ENCODE results near the gene INSYN2B. TPM values are rescaled to one million over a fixed set of nuclear protein-coding genes. Genes with fewer than 3 reads are reported as not detected.

Gene INSYN2B
- total and polyA plus RNA-seq, 2 of the 8 experiments (the other 6 are each of a cell fraction or from before 2014, with no cell fraction given) = not detected

DNA sequence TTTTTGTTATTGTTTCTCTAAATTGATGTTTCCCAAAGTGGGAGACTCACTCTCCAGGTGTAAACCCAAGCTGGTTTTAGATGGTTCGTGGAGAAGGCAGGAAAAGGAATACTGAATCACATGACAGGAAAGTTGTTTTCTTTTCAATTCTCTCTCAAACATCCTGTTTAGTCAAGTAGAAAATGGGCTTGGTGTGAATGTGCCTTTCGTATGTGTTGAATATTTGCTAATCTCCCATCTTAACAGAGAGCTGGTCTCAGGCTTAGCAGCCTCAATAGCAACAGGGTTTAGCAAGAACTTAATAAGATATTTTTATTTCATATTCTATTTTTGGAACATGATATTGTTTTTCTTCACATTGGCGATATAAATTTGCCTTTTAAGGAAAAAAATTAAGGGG lies 119.7 kb downstream of the INSYN2B start:
- ChIA-PET POLR2A (ENCODE audit: partially characterized antibody) (no interaction called here), CTCF (ENCODE audit: partially characterized antibody) (interaction anchor here (0.8 to 4.2 kb wide), 3 partner anchors 9 to 71 kb away, joined by 3 to 21 read pairs (median 3); no protein-coding TSS in a partner anchor)
- no peak for DNase-seq (ENCODE audit: low read depth in 1 of 2, low spot score in 2 of 2)
- Histone ChIP-seq H2BK120ac (replicated peaks; ENCODE audit: low read depth, low read length) (no peak overlapping the region), H3K23me2 (ENCODE audit: low read depth, low read length) (no peaks in the 10 kb centered on the region), H3K4me3 (ENCODE audit: extremely low read depth in 1 of 4, insufficient read depth in 2 of 4, low read depth in 3 of 4, low read length in 4 of 4) (no peak overlapping the region), H3K4ac (replicated peaks; ENCODE audit: insufficient read length, low read depth, low read length) (no peak overlapping the region), H3K4me1 (replicated peaks in 1 of 4; ENCODE audit: control insufficient read depth in 3 of 4, insufficient read depth in 4 of 4, low read length in 3 of 4) (no peaks in the 10 kb centered on the region), H2BK20ac (ENCODE audit: low read length) (no peak overlapping the region), H3K4me2 (ENCODE audit: insufficient read depth in 1 of 2, low read depth in 2 of 2, low read length in 2 of 2) (no peak overlapping the region), H2AFZ (ENCODE audit: low read length) (no peak overlapping the region), H3K9me3 (ENCODE audit: insufficient read depth in 2 of 2, low read depth in 1 of 2, low read length in 1 of 2) (no peaks in the 10 kb centered on the region), H3K27me3 (replicated peaks in 1 of 4; ENCODE audit: control insufficient read depth in 3 of 4, extremely low read depth in 1 of 4, insufficient read depth in 3 of 4, low read length in 3 of 4) (peaks cover 0 to 1% (median 0%) of the 10 kb centered on the region in 4 experiments; a peak in 1 of 7 replicates), H2BK12ac (ENCODE audit: low read depth, low read length) (no peak overlapping the region), H3K79me2 (ENCODE audit: control insufficient read depth in 1 of 2, insufficient read depth in 2 of 2, low read length in 2 of 2) (no peaks in the 10 kb centered on the region), H3K27ac (ENCODE audit: low read depth, low read length) (no peak overlapping the region), H3K14ac (ENCODE audit: insufficient read length) (no peak overlapping the region), H4K5ac (ENCODE audit: insufficient read length, low read depth, low read length) (no peak overlapping the region), H2AK5ac (ENCODE audit: low read depth, low read length) (no peak overlapping the region), H2BK15ac (ENCODE audit: low read length) (no peak overlapping the region), H3K56ac (replicated peaks; ENCODE audit: insufficient read length, low read depth, low read length) (no peak overlapping the region), H3K9ac (replicated peaks in 1 of 4; ENCODE audit: extremely low read depth in 1 of 4, low read depth in 3 of 4, low read length in 3 of 4) (no peak overlapping the region), H3K18ac (ENCODE audit: extremely low read depth, low read length) (no peak overlapping the region), H2BK5ac (ENCODE audit: low read depth, low read length) (no peak overlapping the region), H3K36me3 (ENCODE audit: control insufficient read depth in 2 of 4, insufficient read depth in 4 of 4, low read length in 3 of 4) (no peaks in the 10 kb centered on the region; a peak in 1 of 8 replicates), H4K8ac (ENCODE audit: extremely low read depth, insufficient read depth, low read length) (no peak overlapping the region), H4K91ac (replicated peaks; ENCODE audit: insufficient read length, low read length) (no peak overlapping the region), H4K20me1 (replicated peaks in 1 of 2; ENCODE audit: control insufficient read depth in 1 of 2, insufficient read depth in 2 of 2, low read length in 2 of 2) (no peaks in the 10 kb centered on the region), H3K79me1 (ENCODE audit: low read depth, low read length) (no peaks in the 10 kb centered on the region), H3K23ac (ENCODE audit: insufficient read length) (no peak overlapping the region)
- TF ChIP-seq MAFK (IDR thresholded peaks at IDR 0.05; ENCODE audit: low read depth, low read length) (no peak), RBBP5 (IDR thresholded peaks at IDR 0.05; ENCODE audit: borderline replicate concordance, low read depth, low read length) (no peak), POU5F1 (IDR thresholded peaks at IDR 0.05; ENCODE audit: low read depth, low read length) (no peak), CBX5 (IDR thresholded peaks at IDR 0.05; ENCODE audit: low read depth, low read length) (no peak), SP2 (IDR thresholded peaks at IDR 0.05; ENCODE audit: low read length) (no peak), SIN3A (conservative IDR thresholded peaks at IDR 0.05 in 1 of 2, IDR thresholded peaks at IDR 0.05 in 1 of 2; ENCODE audit: low read depth in 1 of 2, low read length in 2 of 2) (no peak), NRF1 (IDR thresholded peaks at IDR 0.05; ENCODE audit: low read depth, low read length) (no peak)
- TF ChIP-seq, protein P1, sequence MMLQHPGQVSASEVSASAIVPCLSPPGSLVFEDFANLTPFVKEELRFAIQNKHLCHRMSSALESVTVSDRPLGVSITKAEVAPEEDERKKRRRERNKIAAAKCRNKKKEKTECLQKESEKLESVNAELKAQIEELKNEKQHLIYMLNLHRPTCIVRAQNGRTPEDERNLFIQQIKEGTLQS (IDR thresholded peaks at IDR 0.05; ENCODE audit: insufficient read depth, low read depth, low read length) = no peak
- TF ChIP-seq, protein P2, sequence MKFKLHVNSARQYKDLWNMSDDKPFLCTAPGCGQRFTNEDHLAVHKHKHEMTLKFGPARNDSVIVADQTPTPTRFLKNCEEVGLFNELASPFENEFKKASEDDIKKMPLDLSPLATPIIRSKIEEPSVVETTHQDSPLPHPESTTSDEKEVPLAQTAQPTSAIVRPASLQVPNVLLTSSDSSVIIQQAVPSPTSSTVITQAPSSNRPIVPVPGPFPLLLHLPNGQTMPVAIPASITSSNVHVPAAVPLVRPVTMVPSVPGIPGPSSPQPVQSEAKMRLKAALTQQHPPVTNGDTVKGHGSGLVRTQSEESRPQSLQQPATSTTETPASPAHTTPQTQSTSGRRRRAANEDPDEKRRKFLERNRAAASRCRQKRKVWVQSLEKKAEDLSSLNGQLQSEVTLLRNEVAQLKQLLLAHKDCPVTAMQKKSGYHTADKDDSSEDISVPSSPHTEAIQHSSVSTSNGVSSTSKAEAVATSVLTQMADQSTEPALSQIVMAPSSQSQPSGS (IDR thresholded peaks at IDR 0.05; ENCODE audit: low read length) = no peak
- no peak for FAIRE-seq
- WGBS, 2 experiments (ENCODE audit: extremely low coverage in 1 of 2, insufficient coverage in 1 of 2, insufficient read length in 1 of 2, insufficient replicate concordance in 2 of 2, low coverage in 1 of 2, low lambda C conversion rate in 2 of 2, missing lambda C conversion rate in 1 of 2) = 89% methylated on average over 3 of the region's 3 CpGs; no CpG with 5 or more reads in 1 of the 2 experiments
